Effector CD4-positive, alpha-beta T cell (primary cell): Measurements from ENCODE around the gene HEXA.
"Not testable (repeated sequence)": the region's sequence is repeated elsewhere in the genome, so short reads cannot be mapped to it uniquely, and the experiment has no call there.

Source experiments
- DNase-seq: peaks from one replicate; pipeline ENCODE4 v3.0.0-alpha.2; 2020
- total RNA-seq: gene quantifications from one replicate; lab custom pipeline; 2026; lab: John Stamatoyannopoulos, UW

The HEXA gene
- 55.3 reads per million, percentile 70 among the genes with 10 or more reads in this experiment for total RNA-seq

- DNase-seq = peak; percentile 97
Measured at GRCh38 chr15:72375846-72376581, at the start of gene HEXA. Gene HEXA (minus strand): TSS chr15:72376014. CDS start chr15:72375972, 42 bp downstream.

- DNase-seq = no peak
Measured at GRCh38 chr15:72423256-72423655, 47.4 kb upstream of the HEXA start.

GRCh38 chr15:72421484-72421883 is 45.7 kb upstream of the HEXA start:
- DNase-seq = no peak

- no peak for DNase-seq
Measured at GRCh38 chr15:72420576-72420975, 44.8 kb upstream of the HEXA start.

GRCh38 chr15:72419768-72420167 is 44.0 kb upstream of the HEXA start:
- DNase-seq = not testable (repeated sequence)

GRCh38 chr15:72415304-72415703 is 39.5 kb upstream of the HEXA start:
- no peak for DNase-seq

- DNase-seq = not testable (repeated sequence)
Measured at GRCh38 chr15:72413337-72413736, 37.5 kb upstream of the HEXA start.

GRCh38 chr15:72411544-72411943 is 35.7 kb upstream of the HEXA start:
- no peak for DNase-seq

- DNase-seq = no peak
Measured at GRCh38 chr15:72411111-72411510, 35.3 kb upstream of the HEXA start.

- DNase-seq = no peak
Measured at GRCh38 chr15:72406936-72407335, 31.1 kb upstream of the HEXA start.

- no peak for DNase-seq
Measured at GRCh38 chr15:72404841-72405240, 29.0 kb upstream of the HEXA start.

GRCh38 chr15:72404356-72404755 is 28.5 kb upstream of the HEXA start:
- DNase-seq = no peak

- DNase-seq = no peak
Measured at GRCh38 chr15:72402726-72403125, 26.9 kb upstream of the HEXA start.

- DNase-seq = no peak
Measured at GRCh38 chr15:72398648-72399047, 22.8 kb upstream of the HEXA start.

GRCh38 chr15:72397796-72398588 is 22.2 kb upstream of the HEXA start, which contains the start of gene TMEM202:
Gene TMEM202 (plus strand): TSS chr15:72398305. CDS start chr15:72398327, 22 bp downstream.
- DNase-seq = no peak

GRCh38 chr15:72396331-72396730 is 20.5 kb upstream of the HEXA start:
- DNase-seq = not testable (repeated sequence)

- DNase-seq = no peak
Measured at GRCh38 chr15:72389231-72389630, 13.4 kb upstream of the HEXA start.

- DNase-seq = no peak
Measured at GRCh38 chr15:72387741-72388140, 11.9 kb upstream of the HEXA start.

GRCh38 chr15:72382146-72382545 is 6.3 kb upstream of the HEXA start:
- DNase-seq = no peak

- no peak for DNase-seq
Measured at GRCh38 chr15:72380743-72381142, 4.9 kb upstream of the HEXA start.

- no peak for DNase-seq
Measured at GRCh38 chr15:72379856-72380430, 4.1 kb upstream of the HEXA start.

GRCh38 chr15:72379106-72379505 is 3.3 kb upstream of the HEXA start:
- DNase-seq = not testable (repeated sequence)

- no peak for DNase-seq
Measured at GRCh38 chr15:72377331-72377730, 1.5 kb upstream of the HEXA start.

GRCh38 chr15:72375501-72375845 is 341 bp downstream of the HEXA start:
- DNase-seq = no peak
